Measurements from ENCODE around the gene HOXD13.

The HOXD13 gene

GRCh38 chr2:176122052-176122682, 29.6 kb downstream of the HOXD13 start:
- Histone ChIP-seq H3K9me3 (ENCODE audit: severe bottlenecking) (no peaks in the 10 kb centered on the region), H3K4me1 (ENCODE audit: insufficient read depth, poor library complexity, severe bottlenecking) (peaks cover 3% of the 10 kb centered on the region), H3K36me3 (ENCODE audit: low read depth) (peaks cover 29% of the 10 kb centered on the region), H3K27me3 (ENCODE audit: insufficient read depth, poor library complexity, severe bottlenecking) (no peaks in the 10 kb centered on the region), H3K27ac (ENCODE audit: poor library complexity, severe bottlenecking) (no peak overlapping the region), H3K4me3 (ENCODE audit: severe bottlenecking) (no peak overlapping the region)
- DNase-seq (ENCODE audit: low spot score) (no peak), ATAC-seq (ENCODE audit: low read depth) (no peak)
- no peak for TF ChIP-seq CTCF (IDR thresholded peaks at IDR 0.05; ENCODE audit: poor library complexity, severe bottlenecking)

DNA sequence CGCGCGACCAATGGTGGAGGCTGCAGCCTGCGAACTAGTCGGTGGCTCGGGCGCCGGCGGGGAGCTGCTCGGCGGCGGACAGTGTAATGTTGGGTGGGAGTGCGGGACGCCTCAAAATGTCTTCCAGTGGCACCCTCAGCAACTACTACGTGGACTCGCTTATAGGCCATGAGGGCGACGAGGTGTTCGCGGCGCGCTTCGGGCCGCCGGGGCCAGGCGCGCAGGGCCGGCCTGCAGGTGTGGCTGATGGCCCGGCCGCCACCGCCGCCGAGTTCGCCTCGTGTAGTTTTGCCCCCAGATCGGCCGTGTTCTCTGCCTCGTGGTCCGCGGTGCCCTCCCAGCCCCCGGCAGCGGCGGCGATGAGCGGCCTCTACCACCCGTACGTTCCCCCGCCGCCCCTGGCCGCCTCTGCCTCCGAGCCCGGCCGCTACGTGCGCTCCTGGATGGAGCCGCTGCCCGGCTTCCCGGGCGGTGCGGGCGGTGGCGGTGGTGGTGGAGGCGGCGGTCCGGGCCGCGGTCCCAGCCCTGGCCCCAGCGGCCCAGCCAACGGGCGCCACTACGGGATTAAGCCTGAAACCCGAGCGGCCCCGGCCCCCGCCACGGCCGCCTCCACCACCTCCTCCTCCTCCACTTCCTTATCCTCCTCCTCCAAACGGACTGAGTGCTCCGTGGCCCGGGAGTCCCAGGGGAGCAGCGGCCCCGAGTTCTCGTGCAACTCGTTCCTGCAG, 30.3 kb downstream of the HOXD13 start, which contains the start of gene HOXD9:
Gene HOXD9 (plus strand): TSS at position 37 of the 728 bp plus-strand sequence. CDS start 50 bp downstream, at position 87.
- ATAC-seq (ENCODE audit: low read depth) (no peak), DNase-seq (ENCODE audit: low spot score) (no peak)
- Histone ChIP-seq H3K27ac (ENCODE audit: poor library complexity, severe bottlenecking) (no peak within 1 kb of the TSS), H3K36me3 (ENCODE audit: low read depth) (peaks cover 22% of the 10 kb centered on the region), H3K4me3 (ENCODE audit: severe bottlenecking) (no peak within 1 kb of the TSS), H3K27me3 (ENCODE audit: insufficient read depth, poor library complexity, severe bottlenecking) (no peaks in the 10 kb centered on the region), H3K9me3 (ENCODE audit: severe bottlenecking) (no peaks in the 10 kb centered on the region), H3K4me1 (ENCODE audit: insufficient read depth, poor library complexity, severe bottlenecking) (peaks cover 5% of the 10 kb centered on the region)
- TF ChIP-seq CTCF (IDR thresholded peaks at IDR 0.05; ENCODE audit: poor library complexity, severe bottlenecking), result no peak

- ATAC-seq (ENCODE audit: low read depth), result no peak
- H3K4me3 ChIP-seq (ENCODE audit: severe bottlenecking), result no peak overlapping the region
Observed at GRCh38 chr2:176123411-176124109, 31.0 kb downstream of the HOXD13 start.

GRCh38 chr2:176124110-176124946, 31.8 kb downstream of the HOXD13 start:
- Histone ChIP-seq H3K36me3 (ENCODE audit: low read depth) (peaks cover 11% of the 10 kb centered on the region), H3K4me3 (ENCODE audit: severe bottlenecking) (no peak overlapping the region), H3K27me3 (ENCODE audit: insufficient read depth, poor library complexity, severe bottlenecking) (no peaks in the 10 kb centered on the region), H3K27ac (ENCODE audit: poor library complexity, severe bottlenecking) (no peak overlapping the region), H3K9me3 (ENCODE audit: severe bottlenecking) (no peaks in the 10 kb centered on the region), H3K4me1 (ENCODE audit: insufficient read depth, poor library complexity, severe bottlenecking) (peaks cover 5% of the 10 kb centered on the region)
- ATAC-seq (ENCODE audit: low read depth) (no peak), DNase-seq (ENCODE audit: low spot score) (no peak)
- TF ChIP-seq CTCF (IDR thresholded peaks at IDR 0.05; ENCODE audit: poor library complexity, severe bottlenecking), result no peak

More at GRCh38 chr2:176123411-176124109, 31.0 kb downstream of the HOXD13 start:
- Histone ChIP-seq H3K36me3 (ENCODE audit: low read depth) (peaks cover 17% of the 10 kb centered on the region), H3K27ac (ENCODE audit: poor library complexity, severe bottlenecking) (no peak overlapping the region), H3K9me3 (ENCODE audit: severe bottlenecking) (no peaks in the 10 kb centered on the region), H3K27me3 (ENCODE audit: insufficient read depth, poor library complexity, severe bottlenecking) (no peaks in the 10 kb centered on the region), H3K4me1 (ENCODE audit: insufficient read depth, poor library complexity, severe bottlenecking) (peaks cover 5% of the 10 kb centered on the region)
- no peak for TF ChIP-seq CTCF (IDR thresholded peaks at IDR 0.05; ENCODE audit: poor library complexity, severe bottlenecking)
- no peak for DNase-seq (ENCODE audit: low spot score)

Data from RWPE2 (cell line).